A673 (cell line): ENCODE data around the gene HM13. TPM values are rescaled to one million over a fixed set of nuclear protein-coding genes. Genes with fewer than 3 reads are reported as not detected.

Experiments used
- BruUV-seq: library from RNA; stranded (reverse); fragments of 400-500 nt; replicated peaks from 2 replicates; lab custom pipeline; 2021; lab: Mats Ljungman, UMichigan
- CTCF ChIA-PET: fragments of 300-600 bp; sonication (Branson Sonifier 250); formaldehyde crosslinking; loops from one replicate; lab custom pipeline; 2022; ENCODE audit warnings: antibody characterized with exemption; lab: Charles Lee
- POLR2A ChIA-PET: fragments of 300-600 bp; sonication (Branson Sonifier 250); formaldehyde crosslinking; loops from one replicate; lab custom pipeline; 2022; ENCODE audit warnings: antibody characterized with exemption; ENCODE audit not compliant: low non-redundant PET; lab: Charles Lee
- DNase-seq: peaks from one replicate; pipeline ENCODE4 v3.0.0-alpha.2; 2015; ENCODE audit warnings: low spot score
- H3K27ac ChIP-seq: fragments of 200-600 bp; sonication (generic); 2 replicates; pipeline ENCODE4 v1.5.1; 2016; ENCODE audit warnings: mixed run types, low read depth, mild to moderate bottlenecking, mixed read lengths, antibody characterized with exemption, low read length; ENCODE audit not compliant: poor library complexity, severe bottlenecking
- H3K27me3 ChIP-seq: fragments of 200-600 bp; sonication (generic); replicated peaks from 2 replicates; pipeline ENCODE4 v1.6.1; 2017; ENCODE audit warnings: mixed run types, low read depth, mild to moderate bottlenecking, mixed read lengths, antibody characterized with exemption, low read length; ENCODE audit not compliant: insufficient read depth, poor library complexity
- H3K36me3 ChIP-seq: fragments of 200-600 bp; sonication (generic); 2 replicates; pipeline ENCODE4 v1.6.1; 2016; ENCODE audit warnings: mixed run types, mild to moderate bottlenecking, mixed read lengths, antibody characterized with exemption, low read length; ENCODE audit not compliant: insufficient read depth, poor library complexity, severe bottlenecking
- H3K4me1 ChIP-seq: fragments of 200-600 bp; sonication (generic); 2 replicates; pipeline ENCODE4 v1.6.1; 2017; ENCODE audit warnings: mixed run types, mild to moderate bottlenecking, mixed read lengths, antibody characterized with exemption, low read length; ENCODE audit not compliant: insufficient read depth, poor library complexity, severe bottlenecking
- H3K4me3 ChIP-seq: fragments of 200-600 bp; sonication (generic); 2 replicates; pipeline ENCODE4 v1.5.1; 2016; ENCODE audit warnings: low read depth, mixed run types, mild to moderate bottlenecking, mixed read lengths, low read length; ENCODE audit not compliant: poor library complexity, severe bottlenecking
- H3K9me3 ChIP-seq: fragments of 200-600 bp; sonication (generic); 2 replicates; pipeline ENCODE4 v1.6.1; 2016; ENCODE audit warnings: mixed run types, low read depth, mild to moderate bottlenecking, mixed read lengths, antibody characterized with exemption, low read length; ENCODE audit not compliant: poor library complexity, severe bottlenecking
- EZH2 ChIP-seq: fragments of 200-600 bp; sonication (generic); IDR thresholded peaks from 2 replicates; pipeline ENCODE4 v1.6.1; 2017; ENCODE audit warnings: borderline replicate concordance, low read depth, mild to moderate bottlenecking, mixed read lengths, antibody characterized with exemption, low read length; ENCODE audit not compliant: poor library complexity, severe bottlenecking
- intact Hi-C: fragments of 100-400 bp; cut with micrococcal nuclease; formaldehyde crosslinking; loops from one replicate; pipeline ENCODE4 v1.10.0; 2022; ENCODE audit not compliant: unreplicated experiment
- total RNA-seq: library from RNA; stranded (reverse); gene quantifications from 2 replicates; pipeline ENCODE4 v1.2.3, GENCODE V29; 2021
- TF ChIP-seq, protein P1 (sequence below): fragments of 300-800, 200-600 bp; sonication (generic); conservative IDR thresholded peaks from 2 replicates; pipeline ENCODE4 v1.5.1; 2017; ENCODE audit warnings: low read depth, mild to moderate bottlenecking, antibody characterized with exemption, low read length, moderate library complexity, mixed read lengths

Gene HM13
- total RNA-seq, 1 experiment from 2014 or later, result 196 TPM

DNA sequence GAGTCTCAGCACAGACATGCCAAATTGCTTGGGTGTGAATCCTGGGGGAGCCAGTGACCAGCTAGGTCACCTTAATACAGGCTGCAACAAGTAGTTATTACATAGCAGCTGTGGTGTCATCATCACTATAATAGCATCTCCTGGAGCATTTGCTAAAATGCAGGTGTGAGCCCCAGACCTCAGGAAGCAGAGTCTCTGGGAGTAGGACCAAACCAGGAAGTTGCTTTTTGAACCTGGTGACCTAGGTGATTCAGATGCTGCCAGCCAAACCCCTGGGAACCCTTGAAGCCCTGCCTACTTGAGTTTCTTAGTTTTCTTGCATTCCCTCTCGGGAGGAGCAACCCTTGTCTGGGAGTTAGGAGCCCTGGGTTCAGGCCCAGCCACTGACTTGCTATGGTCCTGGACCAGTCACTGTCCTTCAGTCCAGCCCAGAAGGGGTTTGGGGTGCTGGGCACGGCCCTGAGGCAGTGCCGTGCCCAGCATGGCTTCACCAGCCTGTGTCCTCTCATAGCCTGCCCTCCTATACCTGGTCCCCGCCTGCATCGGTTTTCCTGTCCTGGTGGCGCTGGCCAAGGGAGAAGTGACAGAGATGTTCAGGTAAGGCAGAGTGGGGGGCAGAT lies 51.6 kb downstream of the HM13 start:
- TF ChIP-seq EZH2, result no peak
- TF ChIP-seq, protein P1, sequence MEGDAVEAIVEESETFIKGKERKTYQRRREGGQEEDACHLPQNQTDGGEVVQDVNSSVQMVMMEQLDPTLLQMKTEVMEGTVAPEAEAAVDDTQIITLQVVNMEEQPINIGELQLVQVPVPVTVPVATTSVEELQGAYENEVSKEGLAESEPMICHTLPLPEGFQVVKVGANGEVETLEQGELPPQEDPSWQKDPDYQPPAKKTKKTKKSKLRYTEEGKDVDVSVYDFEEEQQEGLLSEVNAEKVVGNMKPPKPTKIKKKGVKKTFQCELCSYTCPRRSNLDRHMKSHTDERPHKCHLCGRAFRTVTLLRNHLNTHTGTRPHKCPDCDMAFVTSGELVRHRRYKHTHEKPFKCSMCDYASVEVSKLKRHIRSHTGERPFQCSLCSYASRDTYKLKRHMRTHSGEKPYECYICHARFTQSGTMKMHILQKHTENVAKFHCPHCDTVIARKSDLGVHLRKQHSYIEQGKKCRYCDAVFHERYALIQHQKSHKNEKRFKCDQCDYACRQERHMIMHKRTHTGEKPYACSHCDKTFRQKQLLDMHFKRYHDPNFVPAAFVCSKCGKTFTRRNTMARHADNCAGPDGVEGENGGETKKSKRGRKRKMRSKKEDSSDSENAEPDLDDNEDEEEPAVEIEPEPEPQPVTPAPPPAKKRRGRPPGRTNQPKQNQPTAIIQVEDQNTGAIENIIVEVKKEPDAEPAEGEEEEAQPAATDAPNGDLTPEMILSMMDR, result no peak
- Histone ChIP-seq H3K27me3 (no peaks in the 10 kb centered on the region), H3K36me3 (peaks cover 44% of the 10 kb centered on the region), H3K27ac (no peak overlapping the region), H3K4me3 (no peak overlapping the region), H3K4me1 (no peaks in the 10 kb centered on the region), H3K9me3 (no peaks in the 10 kb centered on the region)
- intact Hi-C loops, result no loop called here
- DNase-seq, result no peak
- no TSS peak for BruUV-seq
- CTCF ChIA-PET, result interaction anchor here (5.2 kb wide), 1 partner anchor 47 kb away, joined by 72 read pairs; no protein-coding TSS in a partner anchor
- POLR2A ChIA-PET, result no interaction called here

DNA sequence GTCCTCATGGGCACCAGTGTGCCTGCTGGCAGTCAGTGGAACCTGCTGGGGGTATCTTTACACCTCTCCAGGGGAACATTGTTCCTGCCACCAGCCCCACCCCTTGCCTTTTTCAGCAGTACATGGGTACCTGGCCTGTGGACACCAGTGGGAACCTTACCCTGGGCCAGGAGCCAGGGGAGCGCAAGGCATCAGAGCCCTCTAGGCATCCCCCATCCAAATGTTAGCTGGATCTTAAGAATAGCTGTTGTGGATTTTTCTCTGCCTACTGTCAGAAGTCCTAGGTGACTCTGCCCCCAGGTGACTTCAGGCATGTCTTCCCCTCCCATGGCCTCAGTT lies 52.0 kb downstream of the HM13 start:
- Histone ChIP-seq H3K9me3 (no peaks in the 10 kb centered on the region), H3K27me3 (no peaks in the 10 kb centered on the region), H3K27ac (no peak overlapping the region), H3K4me3 (no peak overlapping the region), H3K36me3 (peaks cover 40% of the 10 kb centered on the region), H3K4me1 (no peaks in the 10 kb centered on the region)
- no peak for TF ChIP-seq EZH2
- TF ChIP-seq, protein P1, result no peak
- ChIA-PET CTCF (interaction anchor here (5.2 kb wide), 1 partner anchor 46 kb away, joined by 72 read pairs; no protein-coding TSS in a partner anchor), POLR2A (no interaction called here)
- BruUV-seq, result no TSS peak
- intact Hi-C loops, result no loop called here
- no peak for DNase-seq

DNA sequence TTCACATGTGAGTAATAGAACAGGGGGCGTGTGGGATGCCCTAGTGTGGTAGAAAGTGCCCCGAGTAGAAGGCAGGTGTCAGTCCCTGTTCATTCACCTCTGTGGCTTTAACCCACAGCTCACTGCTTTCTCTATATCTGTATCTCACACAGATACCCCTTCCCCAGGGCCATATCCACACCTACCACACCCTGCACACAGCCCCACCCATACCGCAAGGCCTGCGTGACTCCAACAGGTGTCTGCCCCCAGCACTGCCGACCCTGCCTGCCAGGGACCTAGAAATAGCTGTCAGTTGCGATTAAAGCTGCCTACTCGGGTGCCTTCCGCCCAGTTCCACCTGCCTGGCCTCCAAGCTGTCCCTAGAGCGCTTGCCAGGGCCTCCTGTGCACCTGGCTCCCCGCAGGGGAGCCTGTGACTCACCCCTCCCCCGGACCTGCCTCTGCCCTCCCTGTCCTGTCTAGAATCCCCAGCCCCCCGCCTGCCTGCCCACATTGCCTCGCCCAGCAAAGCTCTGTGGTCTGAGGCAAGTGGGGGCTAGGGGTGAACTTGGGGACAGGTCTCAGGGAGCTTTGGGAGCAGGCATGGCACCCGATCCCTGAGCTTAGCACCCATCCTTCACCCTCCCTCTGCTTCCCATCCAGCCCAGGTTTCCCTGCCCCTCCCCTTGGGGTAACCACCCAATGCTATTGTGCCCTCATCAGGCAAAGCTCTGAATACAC lies 52.6 kb downstream of the HM13 start:
- H3K4me1 ChIP-seq, result no peaks in the 10 kb centered on the region
- DNase-seq, result no peak

More for the DNA sequence above, 52.6 kb downstream of the HM13 start:
- intact Hi-C loops, result no loop called here
- H3K36me3 ChIP-seq, result peaks cover 35% of the 10 kb centered on the region
- no TSS peak for BruUV-seq
- no peak overlapping the region for H3K4me3 ChIP-seq
- no peaks in the 10 kb centered on the region for H3K27me3 ChIP-seq
- ChIA-PET CTCF (interaction anchor here (0.5 to 5.2 kb wide), 2 partner anchors 10 to 46 kb away, joined by 10 to 72 read pairs; no protein-coding TSS in a partner anchor), POLR2A (no interaction called here)
- no peaks in the 10 kb centered on the region for H3K9me3 ChIP-seq
- TF ChIP-seq EZH2, result no peak
- TF ChIP-seq, protein P1, result no peak
- no peak overlapping the region for H3K27ac ChIP-seq
